ENCODE measurements around the gene TTLL12. TPM values are rescaled to one million over a fixed set of nuclear protein-coding genes. Genes with fewer than 3 reads are reported as not detected.

Gene TTLL12
- 35.8 and 55.0 TPM in 2 replicates for total RNA-seq

DNA sequence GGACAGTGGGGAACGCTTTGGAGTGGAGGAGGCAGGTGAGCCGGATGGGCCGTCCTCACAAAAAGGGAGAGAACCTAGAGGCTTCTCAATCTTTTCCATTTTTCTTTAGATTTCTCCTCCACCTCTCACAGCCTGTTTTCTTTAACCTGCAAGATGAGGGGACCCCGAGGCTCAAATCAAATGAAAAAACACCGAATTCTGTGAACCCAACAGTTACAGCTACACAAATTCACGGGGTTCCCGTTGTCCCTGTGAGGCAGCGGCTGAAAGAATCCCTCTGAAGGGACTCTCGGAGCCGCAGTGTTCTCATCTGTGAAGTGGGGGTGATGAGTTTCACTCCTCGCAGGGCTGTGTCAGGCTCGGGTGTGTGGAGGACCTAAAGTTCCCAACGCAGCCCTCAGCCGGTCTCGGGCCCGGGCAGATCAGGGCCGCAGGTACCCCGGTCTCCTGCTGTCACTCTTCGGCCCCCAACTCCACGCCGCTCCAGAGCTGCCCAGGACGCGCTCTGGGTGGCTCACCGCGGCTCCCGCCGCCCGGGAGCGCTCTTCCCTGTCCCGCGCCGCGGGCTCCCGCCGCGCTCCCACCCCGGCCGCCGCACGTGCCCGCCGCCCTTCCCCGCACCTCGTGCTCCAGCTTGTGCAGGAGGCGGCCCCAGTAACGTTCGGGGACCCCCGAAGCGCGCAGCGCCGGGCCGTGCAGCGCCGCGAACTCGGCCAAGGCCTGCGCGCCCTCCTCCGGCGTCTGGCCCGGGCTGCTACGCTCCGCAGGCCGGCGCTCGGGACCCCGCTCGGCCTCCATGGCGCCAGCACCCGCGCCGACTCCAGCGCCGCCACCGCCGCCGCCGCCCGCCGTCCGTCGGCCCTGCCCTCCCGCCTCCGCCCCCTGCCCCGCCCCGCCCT is at the start of gene TTLL12:
TTLL12 (minus strand) TSS at position 863 of the 899 bp plus-strand sequence; CDS start at position 798, 65 bp downstream.
- no peak for DNase-seq (ENCODE audit: extremely low read depth, low read depth, low spot score)

DNA sequence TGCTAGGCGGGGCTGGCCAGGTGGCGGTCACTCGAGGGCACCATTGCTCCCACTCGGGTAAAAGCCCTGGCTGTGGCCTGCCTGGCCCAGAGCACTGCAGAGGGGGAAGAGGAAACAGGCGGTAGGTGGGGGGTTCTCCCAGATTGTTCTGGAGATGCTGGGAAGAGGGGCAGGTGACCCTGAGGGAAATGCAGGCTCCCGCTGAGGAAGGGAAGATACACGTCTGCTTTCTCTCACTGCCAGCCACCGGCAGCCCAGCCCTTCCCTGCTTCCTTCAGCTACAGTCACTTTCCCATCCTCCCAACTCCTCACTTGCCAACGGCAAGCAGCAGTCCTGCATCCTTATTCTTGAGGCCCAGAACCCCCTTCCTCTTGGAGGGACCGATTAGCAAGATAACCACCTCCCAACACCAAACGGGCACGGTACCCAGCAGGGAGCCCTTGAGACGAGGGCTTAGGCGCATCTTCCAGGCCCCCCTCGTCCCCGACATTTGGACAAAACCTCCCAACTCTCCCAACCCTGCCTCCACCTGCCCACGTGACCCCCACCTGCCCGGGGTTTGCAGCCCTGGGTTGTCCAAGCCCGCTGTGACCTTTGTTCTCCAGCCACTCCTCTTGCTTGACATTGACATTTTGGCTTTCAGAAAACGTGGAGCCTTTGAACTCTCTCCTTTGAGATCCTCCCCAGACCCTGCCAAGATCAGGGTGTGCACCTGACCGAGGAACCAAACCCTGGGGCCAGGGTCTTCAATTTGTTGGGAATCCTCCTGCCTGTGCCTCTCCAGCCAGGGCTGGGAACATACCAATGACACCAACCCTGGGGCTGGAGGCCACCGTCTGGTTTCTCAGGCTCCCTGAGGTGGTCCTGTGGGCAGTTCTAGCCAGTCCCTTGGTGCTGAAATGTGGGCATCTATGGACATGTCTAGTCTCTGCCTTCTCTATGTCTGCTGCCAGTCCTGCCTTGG is 48.8 kb upstream of the TTLL12 start:
- no peak for DNase-seq (ENCODE audit: extremely low read depth, low read depth, low spot score)

DNA sequence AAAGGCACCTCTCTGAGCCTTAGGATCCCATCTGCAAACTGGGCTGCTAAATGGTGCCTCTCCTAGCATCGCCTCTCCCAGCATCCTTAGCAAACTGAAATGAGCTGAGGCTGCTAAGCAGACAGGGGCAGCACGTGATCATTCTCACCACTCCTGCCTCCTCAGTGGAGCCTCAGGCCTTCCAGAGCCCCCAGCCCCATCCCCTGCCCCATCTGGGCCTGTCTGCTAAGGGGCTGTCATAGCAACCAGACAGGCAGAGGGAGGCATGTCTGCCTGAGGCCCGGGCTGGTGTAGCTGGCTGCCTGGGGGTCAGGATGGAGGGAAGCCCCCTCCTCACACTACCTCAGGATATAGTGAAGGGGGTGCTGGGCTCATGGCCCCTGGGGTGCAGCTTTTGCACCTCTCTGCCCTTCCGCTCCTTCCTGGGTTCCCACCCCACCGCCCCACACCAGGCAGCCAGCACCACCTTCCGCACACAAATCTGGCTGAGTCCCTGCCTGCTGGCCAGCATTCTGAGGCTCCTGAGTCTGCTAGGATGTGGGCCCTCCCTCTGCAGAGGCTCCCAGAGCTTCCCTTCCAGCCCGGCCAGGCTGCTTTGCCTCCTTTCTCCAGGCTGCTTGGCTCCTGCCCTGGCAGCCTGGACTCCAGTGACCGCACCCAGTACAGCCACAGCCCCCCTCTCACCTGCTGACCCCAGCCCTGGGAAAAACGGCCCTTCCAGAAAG is 47.5 kb upstream of the TTLL12 start:
- DNase-seq (ENCODE audit: extremely low read depth, low read depth, low spot score): no peak

DNA sequence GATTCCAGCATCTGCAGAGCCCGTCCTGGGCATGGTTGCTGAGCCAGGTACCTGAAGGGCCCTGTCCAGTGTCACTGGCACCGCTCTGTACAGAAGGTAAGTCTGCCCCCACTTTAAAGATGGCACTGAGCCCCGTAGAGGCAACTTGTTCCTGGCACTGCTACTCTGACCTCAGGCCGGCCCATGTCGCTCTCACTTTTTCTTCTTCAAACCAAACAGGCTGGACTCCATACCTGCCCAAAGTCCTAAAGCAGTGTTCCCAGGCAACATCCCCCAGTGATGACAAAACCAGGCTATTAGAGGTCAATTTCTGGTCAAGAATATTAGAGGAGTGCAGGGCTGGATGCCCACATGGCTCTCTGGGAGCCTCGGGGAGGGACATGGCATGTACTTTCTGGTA is 46.6 kb upstream of the TTLL12 start:
- DNase-seq (ENCODE audit: extremely low read depth, low read depth, low spot score): no peak

DNA sequence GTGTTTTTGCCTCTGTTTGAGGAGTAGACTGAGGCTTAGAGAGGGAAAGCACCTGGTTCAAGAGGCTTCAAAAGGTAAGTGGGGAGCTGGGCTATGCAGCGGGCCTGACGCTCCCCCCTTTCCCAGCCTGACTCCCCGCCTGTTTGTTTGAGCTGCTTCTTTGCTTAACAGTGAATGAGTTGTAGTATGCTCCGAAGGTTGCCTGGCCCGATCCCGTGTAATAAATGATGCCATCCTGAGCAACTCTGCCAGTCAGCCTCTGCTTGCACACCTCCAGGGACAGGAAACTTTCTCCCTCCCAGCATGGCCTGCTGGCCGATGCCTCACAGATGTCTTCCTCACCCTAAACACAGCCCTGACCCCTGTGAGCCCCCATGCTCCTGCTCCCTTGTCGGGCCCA is 45.5 kb upstream of the TTLL12 start:
- no peak for DNase-seq (ENCODE audit: extremely low read depth, low read depth, low spot score)

DNA sequence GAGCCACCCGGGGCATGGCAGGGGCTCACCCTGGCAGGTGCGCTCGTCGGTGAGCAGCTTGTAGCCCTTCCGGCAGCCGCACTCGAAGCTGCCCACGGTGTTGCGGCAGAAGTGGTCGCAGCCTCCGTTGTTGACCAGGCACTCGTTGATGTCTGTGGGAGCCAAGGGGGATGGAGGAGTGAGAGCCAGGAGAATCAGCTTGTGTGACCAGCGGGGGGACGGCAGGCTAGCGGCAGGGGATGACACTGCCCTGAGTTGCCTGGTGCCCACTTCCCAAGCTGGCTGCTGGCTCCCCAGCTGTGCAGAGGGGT is 44.7 kb upstream of the TTLL12 start:
- DNase-seq (ENCODE audit: extremely low read depth, low read depth, low spot score): no peak

DNA sequence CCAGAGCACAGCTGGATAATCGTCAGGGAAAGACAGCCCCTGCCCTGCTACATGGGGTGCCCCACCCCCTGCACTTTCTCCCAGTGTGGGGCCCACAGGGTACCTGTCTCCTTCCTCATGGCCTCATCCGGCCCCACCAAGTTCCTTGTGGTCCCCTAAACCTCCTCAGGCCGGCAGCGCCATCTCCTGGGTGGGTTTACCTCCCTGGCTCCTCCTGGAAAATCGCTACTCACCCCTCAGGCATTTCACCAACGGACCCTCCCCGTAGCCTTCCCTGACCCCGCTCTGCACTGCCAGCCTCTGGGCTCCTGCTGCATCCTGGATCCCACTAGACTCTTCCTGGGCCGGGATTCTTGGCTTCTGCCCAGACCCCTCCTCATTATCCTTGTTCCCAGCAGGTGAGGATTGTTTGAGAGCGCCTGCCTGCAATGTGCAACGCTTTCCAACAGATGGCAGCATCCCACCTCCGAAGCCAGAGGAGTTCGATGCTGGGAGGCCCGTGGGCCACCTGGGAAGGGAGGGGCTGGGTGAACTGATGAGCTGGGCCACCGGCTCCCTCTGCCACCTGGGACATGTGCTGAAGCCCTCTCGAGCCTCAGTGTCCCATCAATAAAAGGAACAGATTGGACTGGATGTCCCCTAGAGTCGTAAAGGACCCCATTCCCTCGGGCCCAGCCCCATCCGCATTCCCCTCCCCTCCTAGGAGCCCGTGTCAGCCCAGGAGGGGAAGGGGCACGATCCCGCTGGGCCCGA is 44.2 kb upstream of the TTLL12 start:
- peak; percentile 4 for DNase-seq (ENCODE audit: extremely low read depth, low read depth, low spot score)

DNA sequence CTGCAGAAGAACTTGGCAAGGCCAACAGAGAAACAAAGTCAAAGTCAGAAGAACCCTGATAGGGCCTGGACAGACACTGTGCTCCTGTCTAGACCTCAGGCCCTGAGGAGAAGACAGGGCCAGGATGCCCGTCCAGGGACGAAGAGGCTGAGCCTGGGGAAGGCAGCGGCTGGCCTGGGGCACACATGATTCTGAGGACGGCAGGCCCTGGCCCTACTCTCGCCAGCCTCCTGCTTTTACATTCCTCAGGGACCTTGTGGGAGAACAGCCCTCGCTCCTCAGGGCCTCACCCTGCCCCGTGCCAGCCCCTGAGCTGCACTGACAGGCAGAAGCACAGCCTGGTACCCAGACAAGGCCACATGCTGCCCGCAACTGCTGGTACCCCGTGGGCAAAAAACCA is 43.6 kb upstream of the TTLL12 start:
- no peak for DNase-seq (ENCODE audit: extremely low read depth, low read depth, low spot score)

DNA sequence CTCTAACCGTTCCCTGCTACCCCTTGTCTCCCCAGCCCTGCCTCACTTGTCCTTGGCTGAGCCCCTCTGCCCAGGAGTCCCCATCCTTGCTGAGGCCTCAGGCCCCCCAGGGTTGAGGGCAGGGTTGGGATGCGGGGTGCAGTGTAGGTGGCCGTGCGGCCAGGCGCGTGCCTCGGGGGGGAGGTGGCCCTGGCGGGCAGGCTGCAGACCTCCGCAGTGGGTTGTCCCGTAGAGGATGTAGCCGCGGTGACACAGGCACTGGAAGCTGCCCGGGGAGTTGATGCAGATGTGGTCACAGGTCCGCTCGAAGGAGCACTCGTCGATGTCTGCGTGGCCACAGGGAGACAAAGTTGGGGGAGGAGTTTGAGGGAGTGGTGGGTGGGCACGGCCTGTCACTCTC is 41.9 kb upstream of the TTLL12 start:
- no peak for DNase-seq (ENCODE audit: extremely low read depth, low read depth, low spot score)

DNA sequence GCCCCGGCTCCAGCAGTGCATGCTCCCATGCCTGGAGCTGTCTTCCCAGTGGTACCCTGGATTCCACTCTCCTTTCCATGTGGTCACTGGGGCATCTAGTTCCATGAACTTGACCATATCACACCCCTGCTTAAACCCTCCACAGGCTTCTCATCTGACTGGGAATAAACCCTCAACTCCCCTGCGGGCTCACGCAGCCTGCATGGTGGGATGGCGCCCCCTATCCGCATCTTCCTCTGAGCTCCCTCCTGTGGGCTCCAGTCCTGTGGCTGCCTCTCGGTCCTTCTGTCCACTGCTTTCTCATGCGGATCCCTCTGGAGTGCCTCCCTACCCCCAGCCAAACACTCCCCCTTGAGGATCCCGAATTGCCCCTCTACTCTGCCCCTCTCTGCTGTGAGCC is 41.4 kb upstream of the TTLL12 start:
- DNase-seq (ENCODE audit: extremely low read depth, low read depth, low spot score): peak; percentile 4

DNA sequence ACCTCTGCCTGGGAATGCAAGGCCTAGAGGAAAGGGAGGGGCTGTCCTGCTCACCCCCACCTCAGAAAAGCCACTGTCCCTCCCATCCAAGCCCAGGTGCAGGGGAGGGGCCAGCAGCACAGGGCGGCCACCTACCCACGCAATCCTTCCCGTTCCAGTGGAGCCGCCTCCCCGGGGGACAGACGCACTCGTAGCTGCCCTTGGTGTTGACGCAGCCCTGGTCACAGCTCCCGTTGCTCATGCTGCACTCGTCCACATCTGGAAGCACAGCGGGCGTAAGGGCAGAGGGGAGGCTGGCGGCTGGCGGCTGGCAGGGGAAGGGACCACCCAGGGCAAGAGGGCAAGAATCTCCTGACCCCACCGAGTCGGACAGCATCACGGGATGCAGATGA is 40.3 kb upstream of the TTLL12 start:
- DNase-seq (ENCODE audit: extremely low read depth, low read depth, low spot score): no peak

DNA sequence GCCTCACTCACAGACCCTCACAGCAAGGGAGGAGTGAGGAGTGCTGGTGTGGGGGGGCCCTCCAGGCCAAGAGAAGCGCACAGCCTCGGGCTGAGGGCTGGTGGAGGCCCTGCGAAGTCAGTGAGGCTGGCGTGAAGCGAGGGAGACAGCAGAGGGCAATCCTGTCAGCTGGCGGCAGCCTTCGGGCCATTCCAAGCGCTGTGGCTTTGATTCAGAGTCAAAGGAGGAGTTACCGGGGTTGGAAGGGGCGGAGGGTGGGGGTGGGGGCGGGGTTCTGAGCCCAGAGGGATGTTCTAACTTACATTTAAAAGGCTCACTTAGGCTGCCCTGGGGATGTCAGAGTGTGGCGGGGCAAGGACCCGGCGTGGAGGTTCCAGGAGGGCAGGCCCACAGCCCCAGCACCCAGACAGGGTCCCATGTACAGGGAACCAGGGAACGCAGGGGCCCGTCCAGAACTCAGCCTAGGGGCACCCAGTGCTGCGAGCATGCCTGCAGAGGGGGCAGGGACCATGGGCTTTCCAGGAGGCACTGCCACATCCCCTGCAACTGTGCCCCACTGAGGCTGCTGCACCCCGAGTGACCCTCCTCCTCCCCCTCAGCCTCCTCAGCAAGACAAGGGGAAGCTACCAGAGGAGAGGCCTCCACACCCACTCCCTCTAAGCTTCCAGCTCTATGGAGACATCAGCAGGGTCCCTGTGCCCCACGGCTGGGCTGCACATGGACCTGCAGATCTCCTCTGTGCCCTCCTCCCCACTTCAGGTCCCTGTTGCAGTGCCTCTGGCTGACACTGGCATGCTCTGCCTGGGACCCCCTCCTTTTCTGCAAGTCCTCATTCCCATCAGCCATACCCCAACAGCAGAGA is 39.7 kb upstream of the TTLL12 start:
- no peak for DNase-seq (ENCODE audit: extremely low read depth, low read depth, low spot score)

DNA sequence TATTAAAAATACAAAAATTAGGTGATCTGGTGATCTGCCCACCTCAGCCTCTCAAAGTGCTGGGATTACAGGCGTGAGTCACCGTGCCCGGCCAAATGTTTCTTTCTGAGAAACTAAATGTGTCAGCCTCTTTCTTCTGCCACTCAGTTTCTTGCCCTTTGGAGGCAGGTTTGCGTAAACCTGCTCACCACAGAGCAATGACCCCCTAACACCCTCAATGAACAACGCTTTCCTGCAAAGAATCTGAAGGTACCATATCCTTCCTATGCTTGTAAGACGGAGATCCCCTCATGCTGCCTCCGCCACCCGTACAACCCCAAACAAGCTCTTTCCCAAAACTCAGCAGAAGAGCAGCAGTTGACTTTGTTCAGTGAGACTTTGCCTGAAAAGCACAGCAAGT is 38.7 kb upstream of the TTLL12 start:
- DNase-seq (ENCODE audit: extremely low read depth, low read depth, low spot score): no peak

DNA sequence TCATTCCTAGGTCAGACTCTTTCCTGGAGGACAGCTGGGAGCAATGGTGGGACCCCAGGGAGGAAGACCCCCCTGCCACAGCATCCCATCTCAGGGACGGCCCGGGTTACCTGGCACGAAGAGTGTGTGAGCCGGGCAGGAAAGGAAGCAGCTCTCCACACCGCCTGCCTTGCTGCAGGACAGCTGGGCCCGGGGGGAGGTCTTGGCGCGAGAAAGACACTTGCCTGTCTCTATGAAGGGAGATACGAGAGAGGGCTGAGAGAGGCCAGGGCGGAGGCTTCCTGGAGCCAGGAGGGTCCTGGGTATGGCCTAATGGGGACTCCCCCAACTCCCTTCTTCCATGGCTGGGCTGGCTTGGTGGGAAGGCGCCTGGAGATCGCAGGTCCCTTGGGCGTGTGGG is 36.1 kb upstream of the TTLL12 start:
- no peak for DNase-seq (ENCODE audit: extremely low read depth, low read depth, low spot score)

DNA sequence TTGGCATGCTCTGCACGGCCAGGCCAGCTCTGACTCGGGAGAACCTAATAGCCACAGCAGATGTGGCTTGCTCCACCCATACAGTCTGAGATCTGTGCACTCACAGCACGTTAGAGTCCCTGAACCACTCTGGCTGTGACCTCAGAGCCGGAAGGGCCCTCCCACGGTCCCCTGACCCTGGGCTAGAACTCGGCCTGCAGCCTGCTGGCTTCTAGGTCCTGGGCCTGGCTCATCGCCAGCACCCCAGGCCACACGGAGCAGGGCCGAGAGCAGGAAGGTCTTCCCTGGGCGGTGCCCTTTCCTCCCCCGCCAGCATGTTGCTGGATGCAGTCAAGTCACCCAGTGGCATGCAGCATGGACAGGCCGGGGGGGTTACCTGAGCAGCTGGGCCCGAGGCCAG is 35.3 kb upstream of the TTLL12 start:
- DNase-seq (ENCODE audit: extremely low read depth, low read depth, low spot score): no peak

DNA sequence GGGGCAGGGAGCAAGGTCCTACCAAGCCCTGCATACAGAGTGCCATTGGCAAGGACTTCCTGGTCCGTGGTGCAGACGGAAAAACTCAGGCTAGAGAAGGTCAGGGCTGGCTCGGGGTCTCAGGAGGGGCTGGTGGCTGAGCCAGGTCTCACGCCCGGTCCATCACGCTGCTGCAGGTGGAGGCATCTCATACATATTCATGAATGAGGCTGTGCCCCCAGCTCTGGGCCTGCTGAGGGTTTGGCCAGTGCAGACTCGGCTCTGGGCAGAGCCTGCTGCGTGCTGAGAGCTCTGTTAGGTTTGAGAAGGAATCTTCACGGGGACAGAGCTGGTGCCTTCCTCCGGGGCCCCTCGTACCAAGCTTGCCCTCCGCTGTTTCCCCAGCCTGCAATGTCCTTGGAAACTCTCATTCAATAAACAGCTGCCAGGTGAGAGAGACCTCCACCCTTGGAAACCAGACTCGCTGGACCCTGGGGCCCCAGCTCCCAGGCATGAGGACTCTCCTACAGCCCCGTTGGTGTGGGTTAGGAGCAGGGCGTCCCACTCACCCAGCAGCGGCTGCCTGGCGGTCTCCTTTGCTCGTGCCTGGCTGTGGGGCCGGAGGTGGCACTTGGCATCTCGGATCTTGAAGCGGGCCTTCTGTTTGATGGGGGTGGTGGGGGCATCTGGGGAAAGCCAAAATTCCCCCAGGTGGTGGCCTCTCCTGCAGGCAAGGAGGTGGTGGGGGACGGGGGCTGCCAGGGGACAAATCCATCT is 33.9 kb upstream of the TTLL12 start:
- no peak for DNase-seq (ENCODE audit: extremely low read depth, low read depth, low spot score)

DNA sequence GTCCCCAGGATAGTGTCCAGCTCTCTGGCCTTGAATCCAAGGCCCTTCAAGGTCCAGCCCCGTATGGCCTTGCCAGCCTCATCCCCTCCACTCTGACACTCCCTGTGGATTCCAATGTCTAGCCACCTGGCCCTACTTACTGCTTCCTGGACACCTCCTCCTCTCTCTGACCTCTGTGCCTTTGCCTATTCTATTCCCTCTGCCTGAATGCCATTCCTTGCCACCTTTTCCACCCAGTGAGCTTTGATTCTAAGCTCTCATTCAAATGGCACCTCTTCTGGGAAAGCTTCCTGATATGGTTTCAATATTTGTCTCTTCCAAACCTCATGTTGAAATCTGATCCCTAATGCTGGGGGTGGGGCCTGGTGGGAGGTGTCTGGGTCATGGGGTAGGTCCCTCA is 31.9 kb upstream of the TTLL12 start:
- no peak for DNase-seq (ENCODE audit: extremely low read depth, low read depth, low spot score)

DNA sequence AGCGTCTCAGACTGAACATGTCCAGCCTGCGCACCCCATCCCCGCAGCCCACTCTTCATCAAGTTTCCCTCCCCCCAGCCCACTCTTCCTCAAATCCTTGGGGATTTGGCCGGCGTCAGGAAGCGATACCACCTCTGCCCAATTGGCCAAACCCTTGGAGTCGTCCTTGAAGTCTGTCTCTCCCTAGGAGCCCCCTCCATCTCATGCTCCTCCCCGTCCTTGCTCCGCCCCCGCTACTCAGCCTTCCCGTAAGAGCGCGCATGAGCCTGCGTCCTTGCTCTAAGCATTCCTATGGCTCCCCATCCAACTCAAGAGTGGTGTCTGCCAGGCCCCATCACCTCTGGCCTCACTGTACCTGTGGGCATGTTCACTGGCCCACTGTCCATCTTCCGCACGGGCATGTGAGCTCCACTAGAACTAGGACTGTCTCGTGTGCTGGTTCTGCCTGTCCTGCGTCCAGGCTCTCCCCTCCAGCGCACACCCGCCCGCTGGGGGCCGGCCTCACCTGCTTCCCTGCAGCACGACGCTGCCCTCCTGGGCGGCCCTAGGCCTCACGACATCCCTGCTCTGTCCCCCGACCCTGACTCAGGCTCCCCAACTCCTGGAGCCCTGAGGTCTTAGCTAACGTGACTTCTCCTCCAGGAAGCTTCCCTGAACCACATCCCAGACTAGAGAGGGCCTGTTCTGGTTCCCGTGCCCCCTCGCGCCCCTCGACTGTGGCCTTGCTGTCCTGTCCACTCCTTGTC is 30.5 kb upstream of the TTLL12 start:
- DNase-seq (ENCODE audit: extremely low read depth, low read depth, low spot score): no peak

All from glomerular endothelial cell (primary cell).